Upper lobe of right lung (tissue), 1 donor: ENCODE measurements around the gene PTPRN2. TPM values are rescaled to one million over a fixed set of nuclear protein-coding genes. Genes with fewer than 3 reads are reported as not detected.

ENCODE experiments used
- ATAC-seq: fragments of 200-7000 bp; cut with Tn5 transposase; one replicate; pipeline ENCODE4 v1.9.1; 2020; ENCODE audit warnings: mild to moderate bottlenecking, moderate library complexity
- DNase-seq: peaks from one replicate; pipeline ENCODE4 v3.0.0-alpha.2; 2020
- H3K27ac ChIP-seq: fragments of 200-600 bp; one replicate; pipeline ENCODE4 v1.8.0; 2022
- H3K27me3 ChIP-seq: fragments of 200-600 bp; one replicate; pipeline ENCODE4 v1.8.0; 2022; ENCODE audit warnings: mild to moderate bottlenecking
- H3K36me3 ChIP-seq: fragments of 200-600 bp; one replicate; pipeline ENCODE4 v1.8.0; 2022
- H3K4me1 ChIP-seq: fragments of 200-600 bp; one replicate; pipeline ENCODE4 v1.8.0; 2022
- H3K4me3 ChIP-seq: fragments of 200-600 bp; one replicate; pipeline ENCODE4 v1.8.0; 2022; ENCODE audit warnings: mild to moderate bottlenecking
- H3K9me3 ChIP-seq: fragments of 200-600 bp; one replicate; pipeline ENCODE4 v1.8.0; 2022
- CTCF ChIP-seq: fragments of 200-600 bp; IDR thresholded peaks from one replicate; pipeline ENCODE4 v1.8.0; 2022; ENCODE audit warnings: antibody characterized with exemption
- intact Hi-C: fragments of 100-400 bp; cut with DNase I; formaldehyde crosslinking; loops from one replicate; pipeline ENCODE4 v1.11.0; 2022
- total RNA-seq: library from RNA; stranded (reverse); fragmentation: NEBNext Ultra II Directional; extraction: Animal tissue kit (Norgen Biotek cat#: 25700); gene quantifications from one replicate; pipeline ENCODE4 v1.2.1, GENCODE V29; 2021
- donor health status: DM: no; HTN: yes; CAD: no; lungs with severe emphysema.

The PTPRN2 gene
- total RNA-seq, 1 donor from 2014 or later = 4.9 TPM

- no peaks in the 10 kb centered on the region for H3K36me3 ChIP-seq
- ATAC-seq (no peak), DNase-seq (peak; percentile 55)
- H3K4me1 ChIP-seq = no peaks in the 10 kb centered on the region
- intact Hi-C loops = no loop called here
- no peaks in the 10 kb centered on the region for H3K9me3 ChIP-seq
- no peak overlapping the region for H3K27ac ChIP-seq
- no peak for TF ChIP-seq CTCF
- no peak overlapping the region for H3K4me3 ChIP-seq
- H3K27me3 ChIP-seq = peaks cover 43% of the 10 kb centered on the region
Measured at GRCh38 chr7:157674715-157675426, 912.8 kb downstream of the PTPRN2 start.

DNA sequence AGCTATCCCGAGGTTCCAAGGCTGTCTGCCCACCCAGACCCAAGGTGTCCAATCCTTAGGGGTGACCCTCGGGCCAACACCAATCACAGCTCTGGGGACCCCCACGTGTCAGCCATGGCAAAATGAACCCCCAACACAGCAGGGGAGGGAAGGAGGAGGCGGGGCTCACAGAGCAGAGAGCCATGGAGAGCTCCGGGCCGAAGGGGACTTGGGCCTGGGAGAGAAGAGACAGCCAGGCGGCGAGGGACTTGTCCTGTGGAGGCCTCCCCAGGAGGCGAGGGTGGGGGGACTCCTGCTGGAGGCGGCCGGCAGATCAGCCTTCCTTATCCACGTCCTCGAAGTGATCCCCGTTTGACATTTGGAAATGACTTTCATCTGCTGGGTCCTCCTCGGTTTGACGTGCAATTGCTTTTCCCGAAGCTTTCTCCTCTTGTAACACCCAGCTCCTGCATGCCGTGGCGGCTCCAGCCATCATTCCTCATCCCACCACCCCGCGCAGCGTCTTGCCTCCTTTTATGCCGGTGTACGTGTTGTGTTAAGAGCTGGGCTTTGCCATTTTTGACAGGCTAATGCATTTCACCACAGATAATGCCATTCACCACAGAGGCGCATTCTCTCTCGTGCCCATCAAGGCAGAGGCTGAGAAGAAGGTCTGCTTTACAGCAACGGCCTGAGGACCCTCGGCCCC is 913.5 kb downstream of the PTPRN2 start:
- intact Hi-C loops = no loop called here
- H3K36me3 ChIP-seq = no peaks in the 10 kb centered on the region
- H3K27me3 ChIP-seq = peaks cover 36% of the 10 kb centered on the region
- ATAC-seq (no peak), DNase-seq (peak; percentile 63)
- TF ChIP-seq CTCF = no peak
- no peak overlapping the region for H3K4me3 ChIP-seq
- no peak overlapping the region for H3K27ac ChIP-seq
- H3K4me1 ChIP-seq = no peaks in the 10 kb centered on the region
- no peaks in the 10 kb centered on the region for H3K9me3 ChIP-seq

DNA sequence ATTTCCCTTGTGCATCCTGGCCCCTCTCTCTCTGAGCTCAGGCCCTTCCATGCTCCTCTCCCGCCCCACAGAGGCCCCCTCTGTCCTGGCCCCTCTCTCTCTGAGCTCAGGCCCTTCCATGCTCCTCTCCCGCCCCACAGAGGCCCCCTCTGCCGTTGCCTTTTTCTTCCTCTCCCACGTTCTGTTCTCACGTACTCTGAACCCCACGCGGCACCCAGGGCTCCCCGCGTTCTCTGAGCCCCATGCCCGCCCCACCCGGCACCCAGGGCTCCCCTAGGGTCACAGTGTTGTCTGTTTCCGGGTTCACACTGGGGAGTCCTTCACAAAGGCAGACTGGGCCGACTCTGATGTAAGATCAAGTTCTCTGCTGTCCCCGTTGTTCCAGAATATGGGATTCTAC is 914.0 kb downstream of the PTPRN2 start:
- H3K27me3 ChIP-seq = peaks cover 30% of the 10 kb centered on the region
- DNase-seq (peak; percentile 54), ATAC-seq (no peak)
- no peaks in the 10 kb centered on the region for H3K36me3 ChIP-seq
- H3K4me1 ChIP-seq = no peaks in the 10 kb centered on the region
- H3K27ac ChIP-seq = no peak overlapping the region
- H3K4me3 ChIP-seq = no peak overlapping the region
- no peaks in the 10 kb centered on the region for H3K9me3 ChIP-seq
- intact Hi-C loops = no loop called here
- no peak for TF ChIP-seq CTCF

DNA sequence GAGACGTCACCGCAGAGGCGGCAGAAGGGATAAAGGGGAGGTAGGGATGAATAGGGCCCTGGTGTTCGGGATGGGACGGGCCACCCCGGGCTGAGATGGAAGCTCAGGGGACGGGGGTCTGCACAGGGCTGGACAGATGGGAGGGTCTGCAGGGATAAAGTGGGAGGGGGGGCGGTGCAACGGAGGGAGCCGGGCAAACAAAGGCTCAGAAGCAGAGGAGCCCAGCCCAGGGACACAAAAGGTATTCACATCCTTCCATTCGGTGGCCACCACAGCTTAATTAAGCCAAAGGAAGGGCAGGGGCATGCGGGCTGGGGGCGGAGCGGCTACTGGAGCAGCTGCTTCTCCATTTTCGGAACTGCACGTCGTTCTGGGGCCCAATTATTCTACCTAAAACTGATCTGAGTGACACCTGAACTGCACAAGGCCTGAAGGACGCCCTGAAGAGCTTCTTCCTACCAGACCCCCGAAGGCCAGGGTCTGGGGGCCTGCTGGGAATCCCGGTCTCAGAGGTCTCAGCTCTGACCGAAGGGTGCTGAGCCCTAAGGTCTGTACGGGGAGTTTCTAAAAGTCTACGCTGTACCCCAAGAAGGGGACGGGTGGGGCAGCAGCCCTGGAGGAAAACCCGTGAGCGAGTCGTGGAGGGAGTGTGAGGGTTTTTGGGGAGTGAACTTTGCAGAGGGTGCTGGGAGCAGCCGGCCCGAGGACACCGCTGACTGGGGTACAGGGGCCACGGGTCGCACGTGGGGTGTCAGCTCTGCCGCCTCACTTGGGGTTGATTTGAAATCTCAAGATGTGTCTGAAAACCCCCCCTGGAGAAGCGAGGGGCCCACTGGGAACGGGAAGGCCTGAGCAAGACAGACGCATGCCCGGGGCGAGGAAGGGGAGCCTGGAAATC is 916.0 kb downstream of the PTPRN2 start:
- intact Hi-C loops = no loop called here
- no peak for ATAC-seq
- Histone ChIP-seq H3K27ac (no peak overlapping the region), H3K9me3 (no peaks in the 10 kb centered on the region), H3K36me3 (no peaks in the 10 kb centered on the region), H3K27me3 (peaks cover 16% of the 10 kb centered on the region), H3K4me1 (no peaks in the 10 kb centered on the region), H3K4me3 (no peak overlapping the region)
- no peak for DNase-seq
- TF ChIP-seq CTCF = no peak

- DNase-seq (no peak), ATAC-seq (no peak)
- no peak overlapping the region for H3K4me3 ChIP-seq
Measured at GRCh38 chr7:157670490-157671357, 916.9 kb downstream of the PTPRN2 start.

More at GRCh38 chr7:157670490-157671357, 916.9 kb downstream of the PTPRN2 start:
- no peaks in the 10 kb centered on the region for H3K36me3 ChIP-seq
- intact Hi-C loops = no loop called here
- TF ChIP-seq CTCF = no peak
- H3K27ac ChIP-seq = no peak overlapping the region
- H3K27me3 ChIP-seq = peaks cover 10% of the 10 kb centered on the region
- no peaks in the 10 kb centered on the region for H3K4me1 ChIP-seq
- H3K9me3 ChIP-seq = no peaks in the 10 kb centered on the region
